Esophagus muscularis mucosa (tissue), 4 donors: Measurements from ENCODE around the gene GNB3. TPM values are rescaled to one million over a fixed set of nuclear protein-coding genes. Genes with fewer than 3 reads are reported as not detected.

Experiments
- DNase-seq: peaks from one replicate; pipeline ENCODE4 v3.0.0-alpha.2; 2017; ENCODE audit errors: extremely low spot score
- H3K27ac ChIP-seq, 4 donors: fragments of 200-600 bp; sonication (generic); replicated peaks in 1 of 4; 1 replicate in 3 of 4; 2 replicates in 1 of 4; pipeline ENCODE4 v1.5.1; 2016 to 2019; ENCODE audit warnings: mild to moderate bottlenecking in 1 of 4
- H3K27me3 ChIP-seq, 4 donors: fragments of 200-600 bp; sonication (generic); one replicate each; pipeline versions ENCODE4 v1.5.1 to v1.6.0; 2016 to 2019
- H3K36me3 ChIP-seq, 4 donors: fragments of 200-600 bp; sonication (generic); one replicate each; pipeline ENCODE4 v1.5.1; 2016 to 2019
- H3K4me1 ChIP-seq, 4 donors: fragments of 200-600 bp; sonication (generic); one replicate each; pipeline ENCODE4 v1.5.1; 2016 to 2019
- H3K4me3 ChIP-seq, 4 donors: fragments of 200-600 bp; sonication (generic); 1 replicate in 2 of 4; 2 replicates in 2 of 4; pipeline ENCODE4 v1.5.1; 2016 to 2019; ENCODE audit warnings: mild to moderate bottlenecking in 4 of 4, moderate library complexity in 1 of 4
- H3K9me3 ChIP-seq, 4 donors: fragments of 200-600 bp; sonication (generic); 1 replicate in 3 of 4; 2 replicates in 1 of 4; pipeline ENCODE4 v1.5.1; 2016 to 2019
- CTCF ChIP-seq, 3 experiments: fragments of 200-600 bp in 2 of 3; fragments of 450-650 bp in 1 of 3; sonication (generic) in 2 of 3; IDR thresholded peaks; one replicate each; pipeline ENCODE4 v1.5.1; 2017 to 2019; ENCODE audit warnings: antibody characterized with exemption in 3 of 3, mild to moderate bottlenecking in 2 of 3, moderate library complexity in 1 of 3
- EP300 ChIP-seq: sonication (generic); formaldehyde crosslinking; IDR thresholded peaks from one replicate; pipeline ENCODE4 v1.6.1; 2017; ENCODE audit warnings: antibody characterized with exemption
- POLR2A ChIP-seq: fragments of 450-650 bp; IDR thresholded peaks from one replicate; pipeline ENCODE4 v1.6.1; 2017; ENCODE audit warnings: antibody characterized with exemption, moderate library complexity, mild to moderate bottlenecking, low read depth
- POLR2AphosphoS5 ChIP-seq, 2 donors: sonication (generic); formaldehyde crosslinking; IDR thresholded peaks; one replicate each; pipeline ENCODE4 v1.6.1; 2017; ENCODE audit warnings: antibody characterized with exemption in 2 of 2
- WGBS: methylation state at CpG from one replicate; pipeline ENCODE4 v1.1.5; 2018; 5-methylcytosine and 5-hydroxymethylcytosine counted together
- intact Hi-C: fragments of 100-400 bp; cut with DNase I; formaldehyde crosslinking; loops from one replicate; pipeline ENCODE4 v1.15.1; 2023
- total RNA-seq, 4 donors: library from RNA; depleted of rRNA; stranded (reverse); fragments of >200 nt; gene quantifications; one replicate each; pipeline versions ENCODE4 v1.1.0 to v1.2.1, GENCODE V29; 2016

GNB3 gene
- 1 to 10 TPM in 1 of 4 donors, under 1 TPM in 3; 0.39 to 1.7 (median 0.46) TPM for total RNA-seq

- intact Hi-C loops: no loop called here
- no peak for TF ChIP-seq POLR2AphosphoS5 (IDR thresholded peaks at IDR 0.05)
- no peak for TF ChIP-seq CTCF (IDR thresholded peaks at IDR 0.05)
- Histone ChIP-seq H3K4me3 (no peak within 1 kb of the TSS), H3K27ac (no peak within 1 kb of the TSS), H3K36me3 (peaks cover 12 to 83% (median 61%) of the 10 kb centered on the region in 4 donors), H3K9me3 (no peaks in the 10 kb centered on the region), H3K4me1 (no peaks in the 10 kb centered on the region), H3K27me3 (no peaks in the 10 kb centered on the region)
- 85% methylated on average over 8 of the region's 24 CpGs for WGBS
- no peak for DNase-seq
Measured at GRCh38 chr12:6840761-6841515, at the start of gene GNB3. GNB3 (plus strand) TSS chr12:6840925; CDS start chr12:6841288, 363 bp downstream.

- no peaks in the 10 kb centered on the region for H3K36me3 ChIP-seq
- peak overlapping the region in 1 of 4 donors; percentile 29 for H3K4me3 ChIP-seq
- intact Hi-C loops: no loop called here
- no peaks in the 10 kb centered on the region for H3K9me3 ChIP-seq
- peaks cover 0 to 12% (median 6%) of the 10 kb centered on the region in 4 donors for H3K4me1 ChIP-seq
- TF ChIP-seq POLR2A (no peak), EP300 (no peak), CTCF (IDR thresholded peaks at IDR 0.05) (no peak)
- peaks cover 0 to 5% (median 0%) of the 10 kb centered on the region in 4 donors for H3K27me3 ChIP-seq
- WGBS: 81% methylated on average over 13 of the region's 13 CpGs
- no peak for DNase-seq
- H3K27ac ChIP-seq: peak overlapping the region in 2 of 4 donors; percentile 2 to 32
Measured at GRCh38 chr12:6791931-6792520, 48.7 kb upstream of the GNB3 start.

- intact Hi-C loops: no loop called here
- TF ChIP-seq EP300 (no peak), CTCF (IDR thresholded peaks at IDR 0.05) (no peak), POLR2AphosphoS5 (IDR thresholded peaks at IDR 0.05) (no peak), POLR2A (no peak)
- H3K4me1 ChIP-seq: peaks cover 0 to 12% (median 6%) of the 10 kb centered on the region in 4 donors
- WGBS: 23% methylated on average over 12 of the region's 12 CpGs
- no peak overlapping the region for H3K4me3 ChIP-seq
- no peaks in the 10 kb centered on the region for H3K9me3 ChIP-seq
- H3K27me3 ChIP-seq: peaks cover 0 to 5% (median 0%) of the 10 kb centered on the region in 4 donors
- H3K27ac ChIP-seq: peak overlapping the region in 1 of 4 donors; percentile 2
- no peak for DNase-seq
- H3K36me3 ChIP-seq: no peaks in the 10 kb centered on the region
Measured at GRCh38 chr12:6792522-6793201, 48.1 kb upstream of the GNB3 start.

GRCh38 chr12:6795088-6795487, 45.6 kb upstream of the GNB3 start:
- TF ChIP-seq POLR2AphosphoS5 (IDR thresholded peaks at IDR 0.05): no peak
- no peak for TF ChIP-seq EP300
- no peak for TF ChIP-seq POLR2A
- no peak for TF ChIP-seq CTCF (IDR thresholded peaks at IDR 0.05)
- Histone ChIP-seq H3K4me1 (peaks cover 0 to 12% (median 6%) of the 10 kb centered on the region in 4 donors), H3K27ac (no peak overlapping the region), H3K4me3 (no peak overlapping the region), H3K27me3 (peaks cover 0 to 5% (median 0%) of the 10 kb centered on the region in 4 donors), H3K36me3 (no peaks in the 10 kb centered on the region), H3K9me3 (no peaks in the 10 kb centered on the region)
- intact Hi-C loops: no loop called here
- no peak for DNase-seq
- 79% methylated on average over 2 of the region's 2 CpGs for WGBS
